ENCODE results near the gene IL10RA. TPM values are rescaled to one million over a fixed set of nuclear protein-coding genes. Genes with fewer than 3 reads are reported as not detected.

IL10RA gene
- total and polyA plus RNA-seq, 9 of the 15 experiments (the other 6 are each of a cell fraction or from before 2014, with no cell fraction given): 0.17 to 17.3 (median 2.9) TPM

GRCh38 chr11:118012083-118012669, 26.0 kb downstream of the IL10RA start (continued):
- TF ChIP-seq RCOR1 (IDR thresholded peaks at IDR 0.05; ENCODE audit: borderline replicate concordance in 1 of 2, low read depth in 2 of 2, low read length in 2 of 2) (no peak), ZNF766 (CRISPR knock-in tag; conservative IDR thresholded peaks at IDR 0.05) (no peak), ELF4 (CRISPR knock-in tag; IDR thresholded peaks at IDR 0.05) (no peak), ZC3H11A (IDR thresholded peaks at IDR 0.05; ENCODE audit: low read depth, low read length) (no peak), MITF (IDR thresholded peaks at IDR 0.05) (no peak), NFXL1 (CRISPR knock-in tag; IDR thresholded peaks at IDR 0.05) (no peak), HDAC6 (IDR thresholded peaks at IDR 0.05; ENCODE audit: low read depth, low read length) (no peak), POLR3G (IDR thresholded peaks at IDR 0.05; ENCODE audit: extremely low read depth, insufficient read length, insufficient replicate concordance) (no peak), RFX7 (CRISPR knock-in tag; IDR thresholded peaks at IDR 0.05) (no peak), KAT2B (IDR thresholded peaks at IDR 0.05; ENCODE audit: low read depth, low read length) (no peak), HNRNPK (IDR thresholded peaks at IDR 0.05; ENCODE audit: low read depth, low read length, poor library complexity, severe bottlenecking) (no peak), ZBTB5 (IDR thresholded peaks at IDR 0.05) (no peak), ZNF717 (CRISPR knock-in tag; IDR thresholded peaks at IDR 0.05) (no peak), ELF2 (CRISPR knock-in tag; IDR thresholded peaks at IDR 0.05) (no peak), ZNF764 (CRISPR knock-in tag; IDR thresholded peaks at IDR 0.05; ENCODE audit: low read depth) (no peak), GATAD2A (IDR thresholded peaks at IDR 0.05) (peak; percentile 68; the same call in 1 of the 2 replicates), THRA (IDR thresholded peaks at IDR 0.05) (no peak), GABPA (tag; conservative IDR thresholded peaks at IDR 0.05; ENCODE audit: low read depth) (no peak), ZNF143 (CRISPR knock-in tag; IDR thresholded peaks at IDR 0.05) (no peak), CC2D1A (IDR thresholded peaks at IDR 0.05) (no peak), TCF7L2 (IDR thresholded peaks at IDR 0.05; ENCODE audit: low read depth, low read length) (no peak), TRIM28 (IDR thresholded peaks at IDR 0.05) (no peak), PRPF4 (IDR thresholded peaks at IDR 0.05; ENCODE audit: insufficient read depth, low read depth, low read length, poor library complexity, severe bottlenecking) (no peak), ARID3A (IDR thresholded peaks at IDR 0.05; ENCODE audit: borderline replicate concordance, low read depth, low read length) (no peak)
